GM21528 (cell line): ENCODE results near the gene NET1.
A peak's percentile ranks its signal among the peaks of the same experiment; 100 is the strongest.
"Not testable (repeated sequence)": the region's sequence is repeated elsewhere in the genome, so short reads cannot be mapped to it uniquely, and the experiment has no call there.

ENCODE experiments used
- ATAC-seq: cut with Tn5 transposase; IDR thresholded peaks from one replicate; pipeline ENCODE4 v1.9.1; 2021; ENCODE audit warnings: mild to moderate bottlenecking, moderate library complexity; ENCODE audit not compliant: unreplicated experiment, low FRiP score

Gene NET1

GRCh38 chr10:5412277-5412941, at the start of gene NET1:
NET1 (plus strand) TSS chr10:5412557; CDS start chr10:5412693, 136 bp downstream.
- ATAC-seq: peak; percentile 98

GRCh38 chr10:5362873-5363272, 49.5 kb upstream of the NET1 start:
- no peak for ATAC-seq

GRCh38 chr10:5364374-5364773, 48.0 kb upstream of the NET1 start:
- ATAC-seq: no peak

- ATAC-seq: no peak
These were observed 47.4 kb upstream of the NET1 start, which contains the start of gene UCN3 for GRCh38 chr10:5364890-5365338. UCN3 (plus strand) TSS chr10:5364966; CDS start chr10:5373721, 8,755 bp downstream.

- ATAC-seq: no peak
These were observed 46.4 kb upstream of the NET1 start for GRCh38 chr10:5365928-5366327.

GRCh38 chr10:5369362-5370158, 42.8 kb upstream of the NET1 start:
- no peak for ATAC-seq

- ATAC-seq: no peak
These were observed 41.6 kb upstream of the NET1 start for GRCh38 chr10:5370493-5371352.

- ATAC-seq: no peak
These were observed 39.0 kb upstream of the NET1 start for GRCh38 chr10:5373307-5373706.

- no peak for ATAC-seq
These were observed 38.3 kb upstream of the NET1 start for GRCh38 chr10:5373891-5374611.

GRCh38 chr10:5376450-5376849, 35.9 kb upstream of the NET1 start:
- ATAC-seq: no peak

GRCh38 chr10:5379202-5379601, 33.2 kb upstream of the NET1 start:
- ATAC-seq: not testable (repeated sequence)

- ATAC-seq: not testable (repeated sequence)
These were observed 32.0 kb upstream of the NET1 start for GRCh38 chr10:5380395-5380794.

GRCh38 chr10:5381187-5381586, 31.2 kb upstream of the NET1 start:
- no peak for ATAC-seq

- ATAC-seq: no peak
These were observed 27.1 kb upstream of the NET1 start for GRCh38 chr10:5385224-5385623.

- ATAC-seq: no peak
These were observed 25.2 kb upstream of the NET1 start for GRCh38 chr10:5387169-5387568.

- ATAC-seq: no peak
These were observed 21.7 kb upstream of the NET1 start for GRCh38 chr10:5390607-5391205.

- ATAC-seq: no peak
These were observed 20.6 kb upstream of the NET1 start for GRCh38 chr10:5391790-5392189.

- no peak for ATAC-seq
These were observed 18.8 kb upstream of the NET1 start for GRCh38 chr10:5393529-5393928.

GRCh38 chr10:5395168-5395567, 17.2 kb upstream of the NET1 start:
- ATAC-seq: no peak
